HCT116 (cell line): Measurements from ENCODE around the gene BBS9. TPM values are rescaled to one million over a fixed set of nuclear protein-coding genes. Genes with fewer than 3 reads are reported as not detected.

Experiments used
- ATAC-seq: fragments of 200-7000 bp; cut with Tn5 transposase; 2 replicates; pipeline ENCODE4 v1.9.1; 2020; ENCODE audit warnings: mild to moderate bottlenecking, moderate library complexity
- BruUV-seq: library from RNA; stranded (reverse); fragments of 400-500 nt; replicated peaks from 2 replicates; lab custom pipeline; 2021; lab: Mats Ljungman, UMichigan
- CTCF ChIA-PET: fragments of 300-600 bp; sonication (Branson Sonifier 250); formaldehyde crosslinking; loops from one replicate; lab custom pipeline; 2021; ENCODE audit warnings: antibody characterized with exemption; lab: Charles Lee
- POLR2A ChIA-PET: fragments of 300-600, 350-600 bp; sonication (Branson Sonifier 250); formaldehyde crosslinking; loops from one replicate; lab custom pipeline; 2021; ENCODE audit warnings: antibody characterized with exemption; lab: Charles Lee
- RAD21 ChIA-PET, 2 experiments: fragments of 300-600 bp; sonication (Branson Sonifier 250); formaldehyde crosslinking; loops; one replicate each; lab custom pipeline; 2023; ENCODE audit warnings: low total read pairs in 2 of 2; ENCODE audit not compliant: uncharacterized antibody in 2 of 2, unreplicated experiment in 2 of 2, low non-redundant PET in 1 of 2; lab: Charles Lee
- DNase-seq: peaks from one replicate; pipeline ENCODE4 v3.0.0-alpha.2; 2010; ENCODE audit warnings: low read depth, low spot score
- H2AFZ ChIP-seq: fragments of 200-600 bp; shearing (Covaris generic), sonication (generic); 2 replicates; pipeline ENCODE4 v1.6.1; 2017; ENCODE audit warnings: low read depth, mixed run types, mixed read lengths, antibody characterized with exemption, low read length; ENCODE audit not compliant: poor library complexity, severe bottlenecking
- H3K27ac ChIP-seq: 2 replicates; pipeline ENCODE4 v1.5.1; 2012; ENCODE audit warnings: low read depth, low read length
- H3K27me3 ChIP-seq: fragments of 200-600 bp; sonication (generic); 2 replicates; pipeline ENCODE4 v1.6.1; 2016; ENCODE audit warnings: mixed run types, low read length, mixed read lengths; ENCODE audit not compliant: insufficient read depth
- H3K36me3 ChIP-seq, 2 experiments: fragments of 200-500 bp in 1 of 2; fragments of 200-600 bp in 1 of 2; sonication (Bioruptor generic) in 1 of 2; sonication (generic) in 1 of 2; 2 replicates each; pipeline versions ENCODE4 v1.5.1 to v1.6.1; 2014 to 2016; ENCODE audit warnings: low read length in 2 of 2, inconsistent platforms in 1 of 2, mixed read lengths in 1 of 2, mixed run types in 1 of 2; ENCODE audit not compliant: insufficient read depth in 2 of 2, control insufficient read depth in 1 of 2
- H3K4me1 ChIP-seq, 2 experiments: fragments of 200-600 bp in 1 of 2; sonication (generic) in 1 of 2; 2 replicates each; pipeline versions ENCODE4 v1.5.1 to v1.6.1; 2012 to 2017; ENCODE audit warnings: low read length in 2 of 2, inconsistent platforms in 1 of 2, mild to moderate bottlenecking in 1 of 2, mixed read lengths in 1 of 2, mixed run types in 1 of 2, moderate library complexity in 1 of 2; ENCODE audit not compliant: insufficient read depth in 2 of 2, control insufficient read depth in 1 of 2
- H3K4me2 ChIP-seq: fragments of 200-600 bp; sonication (generic); 2 replicates; pipeline ENCODE4 v1.6.1; 2017; ENCODE audit warnings: mixed run types, low read length, mixed read lengths
- H3K4me3 ChIP-seq, 2 experiments: fragments of 200-600 bp in 1 of 2; sonication (generic) in 1 of 2; replicated peaks in 1 of 2; 2 replicates each; pipeline ENCODE4 v1.5.1; 2011 to 2016; ENCODE audit warnings: low read length in 2 of 2, control low read depth in 1 of 2, low read depth in 1 of 2, mild to moderate bottlenecking in 1 of 2, mixed read lengths in 1 of 2, mixed run types in 1 of 2
- H3K79me2 ChIP-seq: fragments of 200-600 bp; sonication (generic); 2 replicates; pipeline ENCODE4 v1.6.1; 2017; ENCODE audit warnings: mild to moderate bottlenecking, mixed run types, low read length, moderate library complexity, mixed read lengths; ENCODE audit not compliant: insufficient read depth
- H3K9ac ChIP-seq: fragments of 200-600 bp; sonication (generic); 2 replicates; pipeline ENCODE4 v1.6.1; 2016; ENCODE audit warnings: low read length, mixed read lengths
- H3K9me2 ChIP-seq: fragments of 200-600 bp; sonication (generic), shearing (Covaris generic); 2 replicates; pipeline ENCODE4 v1.6.1; 2017; ENCODE audit warnings: mixed run types, mild to moderate bottlenecking, moderate library complexity; ENCODE audit not compliant: insufficient read depth
- H3K9me3 ChIP-seq, 2 experiments: fragments of 200-500 bp in 1 of 2; fragments of 200-600 bp in 1 of 2; sonication (Bioruptor generic) in 1 of 2; sonication (generic) in 1 of 2; 2 replicates each; pipeline ENCODE4 v1.6.1; 2014 to 2017; ENCODE audit warnings: low read length in 2 of 2, mixed read lengths in 2 of 2, inconsistent platforms in 1 of 2, low read depth in 1 of 2, mild to moderate bottlenecking in 1 of 2, mixed run types in 1 of 2, moderate library complexity in 1 of 2; ENCODE audit not compliant: control insufficient read depth in 1 of 2, insufficient read depth in 1 of 2
- H4K20me1 ChIP-seq: fragments of 200-600 bp; sonication (generic), shearing (Covaris generic); 2 replicates; pipeline ENCODE4 v1.6.1; 2017; ENCODE audit warnings: mixed run types, mild to moderate bottlenecking, moderate library complexity; ENCODE audit not compliant: insufficient read depth
- ATF3 ChIP-seq: IDR thresholded peaks from 2 replicates; pipeline ENCODE4 v1.6.1; 2012
- CBX3 ChIP-seq: IDR thresholded peaks from 2 replicates; pipeline ENCODE4 v1.6.1; 2012; ENCODE audit warnings: low read depth
- CTCF ChIP-seq, 3 experiments: fragments of 200-600 bp in 1 of 3; sonication (generic) in 1 of 3; IDR thresholded peaks in 2 of 3; conservative IDR thresholded peaks in 1 of 3; 2 replicates each; pipeline ENCODE4 v1.5.1; 2012 to 2017; ENCODE audit warnings: low read depth in 2 of 3, low read length in 2 of 3, antibody characterized with exemption in 1 of 3, borderline replicate concordance in 1 of 3, control low read depth in 1 of 3, mild to moderate bottlenecking in 1 of 3, mixed read lengths in 1 of 3, mixed run types in 1 of 3, moderate library complexity in 1 of 3; ENCODE audit not compliant: insufficient read depth in 1 of 3
- EGR1 ChIP-seq: IDR thresholded peaks from 2 replicates; pipeline ENCODE4 v1.6.1; 2012; ENCODE audit warnings: low read depth
- EZH2phosphoT487 ChIP-seq: fragments of 200-600 bp; IDR thresholded peaks from 2 replicates; pipeline ENCODE4 v1.6.1; 2018; ENCODE audit warnings: antibody characterized with exemption, borderline replicate concordance
- JUND ChIP-seq: IDR thresholded peaks from 2 replicates; pipeline ENCODE4 v1.6.1; 2012
- MAX ChIP-seq: IDR thresholded peaks from 2 replicates; pipeline ENCODE4 v1.6.1; 2012
- POLR2A ChIP-seq: IDR thresholded peaks from 2 replicates; pipeline ENCODE4 v1.7.0; 2011; ENCODE audit warnings: borderline replicate concordance; ENCODE audit not compliant: insufficient read depth, insufficient read length; ENCODE audit errors: extremely low read depth
- POLR2AphosphoS5 ChIP-seq: IDR thresholded peaks from 2 replicates; pipeline ENCODE4 v1.6.1; 2011; ENCODE audit warnings: mild to moderate bottlenecking, low read depth, low read length, moderate library complexity
- RAD21 ChIP-seq: IDR thresholded peaks from 2 replicates; pipeline ENCODE4 v1.6.1; 2012; ENCODE audit warnings: low read depth, mild to moderate bottlenecking
- REST ChIP-seq: IDR thresholded peaks from 2 replicates; pipeline ENCODE4 v1.6.1; 2012; ENCODE audit warnings: low read depth
- SP1 ChIP-seq: IDR thresholded peaks from 2 replicates; pipeline ENCODE4 v1.6.1; 2012; ENCODE audit warnings: low read depth
- SRF ChIP-seq: IDR thresholded peaks from 2 replicates; pipeline ENCODE4 v1.6.1; 2012; ENCODE audit warnings: low read depth
- TCF7L2 ChIP-seq: IDR thresholded peaks from 2 replicates; pipeline ENCODE4 v1.7.0; 2011; ENCODE audit warnings: borderline replicate concordance, inconsistent platforms; ENCODE audit not compliant: insufficient read depth, insufficient read length; ENCODE audit errors: extremely low read depth
- YY1 ChIP-seq: IDR thresholded peaks from 2 replicates; pipeline ENCODE4 v1.6.1; 2011; ENCODE audit warnings: low read length, low read depth, moderate library complexity, mild to moderate bottlenecking; ENCODE audit not compliant: insufficient replicate concordance; ENCODE audit errors: extremely low read depth
- ZBTB33 ChIP-seq: IDR thresholded peaks from 2 replicates; pipeline ENCODE4 v1.6.1; 2011; ENCODE audit warnings: mild to moderate bottlenecking, low read length, moderate library complexity; ENCODE audit not compliant: insufficient replicate concordance; ENCODE audit errors: extremely low read depth
- ZFX ChIP-seq: fragments of 450-650 bp; IDR thresholded peaks from 2 replicates; pipeline ENCODE4 v1.6.1; 2017
- ZNF274 ChIP-seq: fragments of 200-500 bp; sonication (Bioruptor generic); IDR thresholded peaks from 2 replicates; pipeline ENCODE4 v1.6.1; 2014; ENCODE audit warnings: mild to moderate bottlenecking, low read depth, low read length, inconsistent platforms
- intact Hi-C: fragments of 100-400 bp; cut with micrococcal nuclease; formaldehyde crosslinking; loops from 2 replicates; pipeline ENCODE4 v1.10.0; 2022
- total RNA-seq: library from RNA; stranded (reverse); gene quantifications from one replicate; pipeline ENCODE4 v1.2.1, GENCODE V29; 2021; ENCODE audit not compliant: unreplicated experiment

Gene BBS9
- total RNA-seq, 1 experiment from 2014 or later, result 7.1 TPM

- Histone ChIP-seq H3K4me2 (no peak overlapping the region), H3K9me2 (no peaks in the 10 kb centered on the region), H3K9ac (no peak overlapping the region), H3K27me3 (no peaks in the 10 kb centered on the region), H3K9me3 (no peaks in the 10 kb centered on the region), H3K79me2 (no peaks in the 10 kb centered on the region), H2AFZ (no peak overlapping the region), H3K4me3 (no peak overlapping the region), H3K4me1 (no peaks in the 10 kb centered on the region), H3K27ac (no peak overlapping the region), H4K20me1 (no peaks in the 10 kb centered on the region), H3K36me3 (no peaks in the 10 kb centered on the region)
- no TSS peak for BruUV-seq
- ChIA-PET RAD21 (no interaction called here), POLR2A (no interaction called here), CTCF (no interaction called here)
- no peak for DNase-seq
- no peak for TF ChIP-seq TCF7L2
- TF ChIP-seq ATF3, result no peak
- no peak for TF ChIP-seq SP1
- no peak for TF ChIP-seq CTCF (IDR thresholded peaks at IDR 0.05 in 2 of 3, conservative IDR thresholded peaks at IDR 0.05 in 1 of 3; ENCODE audit: borderline replicate concordance in 1 of 3, insufficient read depth in 1 of 3, low read depth in 2 of 3, low read length in 2 of 3)
- no peak for TF ChIP-seq JUND
- no peak for TF ChIP-seq MAX
- TF ChIP-seq EZH2phosphoT487, result no peak
- TF ChIP-seq ZFX, result no peak
- TF ChIP-seq SRF, result no peak
- TF ChIP-seq CBX3, result no peak
- TF ChIP-seq REST, result no peak
- no peak for TF ChIP-seq YY1
- no peak for TF ChIP-seq RAD21
- TF ChIP-seq EGR1, result no peak
- no peak for TF ChIP-seq POLR2A
- no peak for TF ChIP-seq POLR2AphosphoS5
- no peak for TF ChIP-seq ZNF274
- TF ChIP-seq ZBTB33, result no peak
- ATAC-seq, result no peak
- intact Hi-C loops, result no loop called here
Measured at GRCh38 chr7:33325754-33326484, 196.6 kb downstream of the BBS9 start.
